ENCODE data around the gene PYURF.

Gene PYURF

DNA sequence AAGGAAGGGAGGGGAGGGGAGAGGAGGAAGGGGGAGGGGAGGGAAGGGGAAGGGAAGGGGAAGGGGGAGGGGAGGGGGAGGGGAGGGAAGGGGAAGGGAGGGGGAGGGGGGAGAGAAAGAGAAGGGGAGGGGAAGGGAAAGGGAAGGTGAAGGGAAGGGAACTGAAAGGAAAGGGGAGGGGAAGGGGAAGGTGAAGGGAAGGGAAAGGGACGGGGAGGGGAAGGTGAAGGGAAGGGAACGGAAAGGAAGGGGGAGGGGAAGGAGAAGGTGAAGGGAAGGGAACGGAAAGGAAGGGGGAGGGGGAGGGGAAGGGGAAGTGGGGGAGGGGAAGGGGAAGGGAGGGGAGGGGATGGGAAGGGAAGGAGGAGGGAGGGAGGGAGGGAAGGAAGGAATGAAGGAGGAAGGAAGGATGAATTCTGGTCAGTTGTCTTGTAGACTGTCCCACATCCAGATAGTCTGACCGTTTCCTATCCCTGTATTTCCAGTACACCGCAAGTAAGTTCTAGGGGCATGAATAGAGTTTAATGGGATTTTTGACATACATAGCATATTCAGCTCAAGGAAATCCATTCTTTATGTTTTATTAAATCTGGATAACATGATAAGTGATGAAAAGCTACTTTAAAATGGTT is 46.2 kb downstream of the PYURF start:
- TF ChIP-seq POLR2A (IDR thresholded peaks at IDR 0.05; ENCODE audit: low read length): no peak

More for the DNA sequence above, 46.2 kb downstream of the PYURF start:
- no peak for DNase-seq

All from erythroblast (primary cell).